Liver (tissue), 9 donors: Measurements from ENCODE around the gene GRIA3. TPM values are rescaled to one million over a fixed set of nuclear protein-coding genes. Genes with fewer than 3 reads are reported as not detected.
"Not testable (repeated sequence)": the region's sequence is repeated elsewhere in the genome, so short reads cannot be mapped to it uniquely, and the experiment has no call there.

Source experiments
- DNase-seq: peaks from one replicate; pipeline ENCODE4 v3.0.0-alpha.2; 2017; ENCODE audit warnings: low spot score
- H3K27ac ChIP-seq, 2 donors: one replicate each; pipeline ENCODE4 v1.7.0; 2013; ENCODE audit warnings: inconsistent platforms in 2 of 2, low read length in 2 of 2, control low read depth in 1 of 2, low read depth in 1 of 2, mild to moderate bottlenecking in 1 of 2
- H3K27me3 ChIP-seq, 4 donors: one replicate each; pipeline versions ENCODE4 v1.6.1 to v1.7.0; 2013; ENCODE audit warnings: low read length in 3 of 4, inconsistent platforms in 1 of 4, mild to moderate bottlenecking in 1 of 4, moderate library complexity in 1 of 4; ENCODE audit not compliant: control insufficient read depth in 4 of 4, insufficient read depth in 4 of 4
- H3K36me3 ChIP-seq, 4 donors: one replicate each; pipeline versions ENCODE4 v1.6.1 to v1.7.0; 2013; ENCODE audit warnings: low read length in 3 of 4, mild to moderate bottlenecking in 3 of 4, low read depth in 1 of 4, moderate library complexity in 1 of 4; ENCODE audit not compliant: control insufficient read depth in 4 of 4, insufficient read depth in 3 of 4
- H3K4me1 ChIP-seq, 4 donors: one replicate each; pipeline versions ENCODE4 v1.6.1 to v1.7.0; 2013; ENCODE audit warnings: low read length in 3 of 4, mild to moderate bottlenecking in 3 of 4, moderate library complexity in 1 of 4; ENCODE audit not compliant: control insufficient read depth in 4 of 4, insufficient read depth in 4 of 4
- H3K4me3 ChIP-seq, 3 donors: one replicate each; pipeline versions ENCODE4 v1.6.1 to v1.7.0; 2013; ENCODE audit warnings: low read length in 3 of 3, control low read depth in 1 of 3, low read depth in 1 of 3, mild to moderate bottlenecking in 1 of 3
- H3K9ac ChIP-seq, 2 donors: one replicate each; pipeline ENCODE4 v1.7.0; 2013; ENCODE audit warnings: low read length in 2 of 2, mild to moderate bottlenecking in 2 of 2, moderate library complexity in 2 of 2, control low read depth in 1 of 2, low read depth in 1 of 2
- H3K9me3 ChIP-seq, 4 donors: one replicate each; pipeline versions ENCODE4 v1.6.1 to v1.7.0; 2013; ENCODE audit warnings: low read length in 3 of 4; ENCODE audit not compliant: control insufficient read depth in 4 of 4
- CTCF ChIP-seq: fragments of 150-350 bp; IDR thresholded peaks from 2 replicates; pipeline ENCODE4 v1.5.1; 2017; ENCODE audit warnings: improper control_type of control experiment, low read depth, low read length; ENCODE audit not compliant: missing input control
- EGR1 ChIP-seq, 2 donors: IDR thresholded peaks; 2 replicates each; pipeline ENCODE4 v1.6.1; 2016 to 2018; ENCODE audit warnings: antibody characterized with exemption in 2 of 2, low read depth in 2 of 2
- FOXA1 ChIP-seq: IDR thresholded peaks from 2 replicates; pipeline ENCODE4 v1.6.1; 2016; ENCODE audit warnings: antibody characterized with exemption
- FOXA2 ChIP-seq: IDR thresholded peaks from 2 replicates; pipeline ENCODE4 v1.6.1; 2016; ENCODE audit warnings: antibody characterized with exemption
- GABPA ChIP-seq, 2 donors: IDR thresholded peaks in 1 of 2; conservative IDR thresholded peaks in 1 of 2; 2 replicates each; pipeline ENCODE4 v1.6.1; 2016; ENCODE audit warnings: antibody characterized with exemption in 2 of 2, mild to moderate bottlenecking in 1 of 2, moderate library complexity in 1 of 2
- HNF4G ChIP-seq: IDR thresholded peaks from 2 replicates; pipeline ENCODE4 v1.6.1; 2016; ENCODE audit warnings: antibody characterized with exemption
- JUND ChIP-seq, 2 donors: IDR thresholded peaks; 2 replicates each; pipeline ENCODE4 v1.6.1; 2016; ENCODE audit warnings: antibody characterized with exemption in 2 of 2
- NR2F2 ChIP-seq: IDR thresholded peaks from 2 replicates; pipeline ENCODE4 v1.6.1; 2016; ENCODE audit warnings: antibody characterized with exemption
- RAD21 ChIP-seq, 2 donors: IDR thresholded peaks; 2 replicates each; pipeline ENCODE4 v1.6.1; 2016; ENCODE audit warnings: antibody characterized with exemption in 2 of 2, mild to moderate bottlenecking in 2 of 2
- TAF1 ChIP-seq: conservative IDR thresholded peaks from 2 replicates; pipeline ENCODE4 v1.6.1; 2016; ENCODE audit warnings: antibody characterized with exemption, mild to moderate bottlenecking
- YY1 ChIP-seq: IDR thresholded peaks from 2 replicates; pipeline ENCODE4 v1.6.1; 2016; ENCODE audit warnings: antibody characterized with exemption, mild to moderate bottlenecking
- ZBTB33 ChIP-seq: IDR thresholded peaks from 2 replicates; pipeline ENCODE4 v1.6.1; 2016; ENCODE audit warnings: antibody characterized with exemption
- WGBS: extraction: QIAGEN DNeasy Blood & Tissue Kit; methylation state at CpG from one replicate; pipeline ENCODE4 v1.1.7; 2013; 5-methylcytosine and 5-hydroxymethylcytosine counted together
- polyA plus RNA-seq, 2 donors: library from polyadenylated mRNA; stranded (reverse) in 1 of 2; unstranded in 1 of 2; fragments of 200-250 nt in 1 of 2; fragments of >200 nt in 1 of 2; fragmentation: Nextera tagmentation in 1 of 2; extraction: Ambion mirVana in 1 of 2; gene quantifications; one replicate each; pipeline versions ENCODE4 v1.2.1 to v1.2.3, GENCODE V29; 2013 to 2015
- total RNA-seq, 2 donors: library from RNA; depleted of rRNA; stranded (reverse); fragments of >200 nt; gene quantifications; one replicate each; pipeline ENCODE4 v1.2.3, GENCODE V29; 2014
- donor health status: healthy.
- donor health status: healthy.
- donor health status: healthy.
- donor health status: healthy.
- donor health status: healthy.

Gene GRIA3
- total and polyA plus RNA-seq, 4 donors, result 1.5 to 3.4 (median 2.9) TPM

- not testable (repeated sequence) for H3K9me3 ChIP-seq, H3K36me3 ChIP-seq, H3K9ac ChIP-seq, H3K4me1 ChIP-seq, DNase-seq, H3K27me3 ChIP-seq
- WGBS, result 45% methylated on average over 26 of the region's 26 CpGs
- H3K27ac ChIP-seq, result peak overlapping the region in 1 of 2 donors; percentile 7
- H3K4me3 ChIP-seq, result peak overlapping the region in 1 of 3 donors; percentile 44
- peak; percentile 16 for TF ChIP-seq CTCF
Observed at GRCh38 chrX:123514279-123514640, 330.2 kb downstream of the GRIA3 start.

GRCh38 chrX:123518791-123519190 lies 334.7 kb downstream of the GRIA3 start:
- Histone ChIP-seq H3K4me1 (no peaks in the 10 kb centered on the region), H3K4me3 (no peak overlapping the region), H3K27me3 (no peaks in the 10 kb centered on the region), H3K9me3 (peaks cover 0 to 5% (median 1%) of the 10 kb centered on the region in 4 donors), H3K36me3 (no peaks in the 10 kb centered on the region), H3K27ac (no peak overlapping the region), H3K9ac (no peak overlapping the region)
- no peak for DNase-seq
- TF ChIP-seq YY1, result no peak
- no peak for TF ChIP-seq JUND (IDR thresholded peaks at IDR 0.05)
- no peak for TF ChIP-seq CTCF
- TF ChIP-seq FOXA1, result no peak
- TF ChIP-seq RAD21 (IDR thresholded peaks at IDR 0.05), result no peak
- no peak for TF ChIP-seq NR2F2
- TF ChIP-seq ZBTB33, result no peak
- no peak for TF ChIP-seq FOXA2
- TF ChIP-seq HNF4G, result no peak
- TF ChIP-seq TAF1, result no peak
- 90% methylated on average over 2 of the region's 2 CpGs for WGBS

GRCh38 chrX:123525123-123525725 lies 341.1 kb downstream of the GRIA3 start:
- Histone ChIP-seq H3K27me3 (peaks cover 0 to 2% (median 0%) of the 10 kb centered on the region in 4 donors), H3K9me3 (peaks cover 0 to 1% (median 0%) of the 10 kb centered on the region in 4 donors), H3K36me3 (no peaks in the 10 kb centered on the region), H3K27ac (no peak overlapping the region), H3K4me3 (no peak overlapping the region), H3K9ac (no peak overlapping the region), H3K4me1 (no peaks in the 10 kb centered on the region)
- DNase-seq, result no peak
- WGBS, result 80% methylated on average over 2 of the region's 2 CpGs
- no peak for TF ChIP-seq JUND (IDR thresholded peaks at IDR 0.05)
- no peak for TF ChIP-seq ZBTB33
- no peak for TF ChIP-seq FOXA1
- no peak for TF ChIP-seq EGR1 (IDR thresholded peaks at IDR 0.05; ENCODE audit: low read depth in 2 of 2)
- no peak for TF ChIP-seq GABPA (IDR thresholded peaks at IDR 0.05 in 1 of 2, conservative IDR thresholded peaks at IDR 0.05 in 1 of 2)
- TF ChIP-seq RAD21 (IDR thresholded peaks at IDR 0.05), result no peak
- no peak for TF ChIP-seq NR2F2

GRCh38 chrX:123530726-123531125 lies 346.6 kb downstream of the GRIA3 start:
- 53% methylated on average over 1 of the region's 1 CpG for WGBS
- H3K4me3 ChIP-seq, H3K9me3 ChIP-seq, H3K4me1 ChIP-seq, H3K27me3 ChIP-seq, H3K9ac ChIP-seq, H3K27ac ChIP-seq, H3K36me3 ChIP-seq, DNase-seq: not testable (repeated sequence)
